HG03432 (cell line): Measurements from ENCODE around the gene CUX1.
"Not testable (repeated sequence)": the region's sequence is repeated elsewhere in the genome, so short reads cannot be mapped to it uniquely, and the experiment has no call there.

ENCODE experiments used
- ATAC-seq: cut with Tn5 transposase; IDR thresholded peaks from one replicate; pipeline ENCODE4 v1.9.1; 2021; ENCODE audit warnings: mild to moderate bottlenecking, moderate library complexity; ENCODE audit not compliant: unreplicated experiment

The CUX1 gene

GRCh38 chr7:101975046-101975445, 157.6 kb downstream of the CUX1 start:
- no peak for ATAC-seq

GRCh38 chr7:101976411-101976810, 159.0 kb downstream of the CUX1 start:
- no peak for ATAC-seq

GRCh38 chr7:101977249-101977648, 159.8 kb downstream of the CUX1 start:
- ATAC-seq = no peak

GRCh38 chr7:101978683-101979082, 161.3 kb downstream of the CUX1 start:
- no peak for ATAC-seq

GRCh38 chr7:101983147-101983811, 165.9 kb downstream of the CUX1 start:
- no peak for ATAC-seq

GRCh38 chr7:101984133-101984879, 166.9 kb downstream of the CUX1 start:
- ATAC-seq = no peak

GRCh38 chr7:101985057-101985902, 167.9 kb downstream of the CUX1 start:
- ATAC-seq = no peak

- ATAC-seq = no peak
These were observed 168.7 kb downstream of the CUX1 start for GRCh38 chr7:101985903-101986734.

- ATAC-seq = no peak
These were observed 170.1 kb downstream of the CUX1 start for GRCh38 chr7:101987494-101987893.

GRCh38 chr7:101988060-101988459, 170.6 kb downstream of the CUX1 start:
- ATAC-seq = not testable (repeated sequence)

- no peak for ATAC-seq
These were observed 171.1 kb downstream of the CUX1 start for GRCh38 chr7:101988513-101988912.

- ATAC-seq = no peak
These were observed 171.7 kb downstream of the CUX1 start for GRCh38 chr7:101989101-101989500.

- peak; percentile 81 for ATAC-seq
These were observed 173.5 kb downstream of the CUX1 start for GRCh38 chr7:101990811-101991418.

GRCh38 chr7:101991860-101992259, 174.4 kb downstream of the CUX1 start:
- no peak for ATAC-seq

GRCh38 chr7:101993311-101993710, 175.9 kb downstream of the CUX1 start:
- no peak for ATAC-seq

- ATAC-seq = no peak
These were observed 177.7 kb downstream of the CUX1 start for GRCh38 chr7:101995121-101995520.

- ATAC-seq = no peak
These were observed 178.8 kb downstream of the CUX1 start for GRCh38 chr7:101996131-101996691.

- ATAC-seq = no peak
These were observed 179.4 kb downstream of the CUX1 start for GRCh38 chr7:101996876-101997275.

- no peak for ATAC-seq
These were observed 180.8 kb downstream of the CUX1 start for GRCh38 chr7:101998029-101998905.
